GM10847 (cell line): ENCODE measurements around the gene NAT9.

Experiments
- POLR2A ChIP-seq: IDR thresholded peaks from 2 replicates; pipeline ENCODE4 v1.6.1; 2011; ENCODE audit not compliant: insufficient read length; ENCODE audit errors: extremely low read depth

Gene NAT9

GRCh38 chr17:74750327-74751069 is 25.6 kb downstream of the NAT9 start:
- no peak for TF ChIP-seq POLR2A

- TF ChIP-seq POLR2A, result no peak
Observed at GRCh38 chr17:74750039-74750326, 26.2 kb downstream of the NAT9 start.

- no peak for TF ChIP-seq POLR2A
Observed at GRCh38 chr17:74749279-74750038, 26.7 kb downstream of the NAT9 start.

GRCh38 chr17:74748529-74749278 is 27.4 kb downstream of the NAT9 start, which contains the start of gene NHERF1:
Gene NHERF1 (plus strand): TSS chr17:74748628. CDS start chr17:74748847, 219 bp downstream.
- peak; percentile 96 for TF ChIP-seq POLR2A

GRCh38 chr17:74748279-74748528 is 27.9 kb downstream of the NAT9 start:
- no peak for TF ChIP-seq POLR2A

- no peak for TF ChIP-seq POLR2A
Observed at GRCh38 chr17:74746922-74747321, 29.2 kb downstream of the NAT9 start.

GRCh38 chr17:74746376-74746775 is 29.8 kb downstream of the NAT9 start:
- TF ChIP-seq POLR2A, result no peak

- TF ChIP-seq POLR2A, result no peak
Observed at GRCh38 chr17:74745548-74746177, 30.5 kb downstream of the NAT9 start.

- TF ChIP-seq POLR2A, result no peak
Observed at GRCh38 chr17:74744714-74745547, 31.2 kb downstream of the NAT9 start.

- TF ChIP-seq POLR2A, result no peak
Observed at GRCh38 chr17:74744349-74744713, 31.8 kb downstream of the NAT9 start.

- TF ChIP-seq POLR2A, result no peak
Observed at GRCh38 chr17:74743755-74744154, 32.4 kb downstream of the NAT9 start.

GRCh38 chr17:74742978-74743545 is 33.1 kb downstream of the NAT9 start:
- TF ChIP-seq POLR2A, result no peak

- TF ChIP-seq POLR2A, result no peak
Observed at GRCh38 chr17:74742153-74742515, 34.0 kb downstream of the NAT9 start.

GRCh38 chr17:74740641-74741387 is 35.3 kb downstream of the NAT9 start:
- no peak for TF ChIP-seq POLR2A
